Measurements from ENCODE around the gene KCNJ6. TPM values are rescaled to one million over a fixed set of nuclear protein-coding genes. Genes with fewer than 3 reads are reported as not detected.

The KCNJ6 gene
- total RNA-seq, 1 experiment from 2014 or later: not detected

DNA sequence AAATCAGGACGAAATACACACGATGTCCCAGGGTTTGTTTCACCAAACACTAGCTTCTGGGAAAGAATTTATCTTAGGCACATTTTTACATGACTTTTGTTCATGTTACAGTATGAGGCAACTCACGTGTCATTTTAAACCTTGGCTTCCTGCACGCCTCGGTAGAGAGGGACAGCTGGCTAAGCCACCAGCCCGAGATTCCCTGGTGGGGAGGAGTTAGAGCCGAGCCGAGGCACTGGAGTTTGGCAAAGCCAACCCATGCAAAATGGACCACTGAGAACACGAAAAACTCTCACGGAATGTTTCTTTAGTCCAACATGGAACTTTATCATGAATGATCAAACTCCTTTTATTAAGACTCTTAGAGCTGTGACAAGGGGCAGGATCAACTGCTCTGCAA lies 309.7 kb downstream of the KCNJ6 start:
- ATAC-seq (no peak), DNase-seq (ENCODE audit: low read depth, low spot score) (no peak)
- H3K4me2 ChIP-seq (ENCODE audit: low read length): no peak overlapping the region
- no peaks in the 10 kb centered on the region for H4K20me1 ChIP-seq (ENCODE audit: insufficient read depth)
- H3K9me2 ChIP-seq (ENCODE audit: insufficient read depth): no peaks in the 10 kb centered on the region
- no peaks in the 10 kb centered on the region for H3K79me2 ChIP-seq (ENCODE audit: insufficient read depth, low read length)
- no peak overlapping the region for H3K4me3 ChIP-seq (replicated peaks in 1 of 2; ENCODE audit: low read depth in 1 of 2, low read length in 2 of 2)
- H3K27ac ChIP-seq (ENCODE audit: low read depth, low read length): no peak overlapping the region
- no peaks in the 10 kb centered on the region for H3K4me1 ChIP-seq (ENCODE audit: control insufficient read depth in 1 of 2, insufficient read depth in 2 of 2, low read length in 2 of 2)
- no TSS peak for BruUV-seq (replicated peaks)
- no peak overlapping the region for H3K9ac ChIP-seq (ENCODE audit: low read length)
- H3K27me3 ChIP-seq (ENCODE audit: insufficient read depth, low read length): peaks cover 4% of the 10 kb centered on the region; the same call in 1 of the 2 replicates
- ChIA-PET RAD21 (ENCODE audit: low non-redundant PET in 1 of 2, low total read pairs in 2 of 2, uncharacterized antibody in 2 of 2, unreplicated experiment in 2 of 2) (no interaction called here), CTCF (no interaction called here), POLR2A (no interaction called here)
- intact Hi-C loops (cut with micrococcal nuclease): no loop called here
- no peak overlapping the region for H2AFZ ChIP-seq (ENCODE audit: low read depth, low read length, poor library complexity, severe bottlenecking)
- H3K9me3 ChIP-seq (ENCODE audit: control insufficient read depth in 1 of 2, insufficient read depth in 1 of 2, low read depth in 1 of 2, low read length in 2 of 2): no peaks in the 10 kb centered on the region; a peak in 1 of 4 replicates
- H3K36me3 ChIP-seq (ENCODE audit: control insufficient read depth in 1 of 2, insufficient read depth in 2 of 2, low read length in 2 of 2): no peaks in the 10 kb centered on the region
- TF ChIP-seq, protein P1, sequence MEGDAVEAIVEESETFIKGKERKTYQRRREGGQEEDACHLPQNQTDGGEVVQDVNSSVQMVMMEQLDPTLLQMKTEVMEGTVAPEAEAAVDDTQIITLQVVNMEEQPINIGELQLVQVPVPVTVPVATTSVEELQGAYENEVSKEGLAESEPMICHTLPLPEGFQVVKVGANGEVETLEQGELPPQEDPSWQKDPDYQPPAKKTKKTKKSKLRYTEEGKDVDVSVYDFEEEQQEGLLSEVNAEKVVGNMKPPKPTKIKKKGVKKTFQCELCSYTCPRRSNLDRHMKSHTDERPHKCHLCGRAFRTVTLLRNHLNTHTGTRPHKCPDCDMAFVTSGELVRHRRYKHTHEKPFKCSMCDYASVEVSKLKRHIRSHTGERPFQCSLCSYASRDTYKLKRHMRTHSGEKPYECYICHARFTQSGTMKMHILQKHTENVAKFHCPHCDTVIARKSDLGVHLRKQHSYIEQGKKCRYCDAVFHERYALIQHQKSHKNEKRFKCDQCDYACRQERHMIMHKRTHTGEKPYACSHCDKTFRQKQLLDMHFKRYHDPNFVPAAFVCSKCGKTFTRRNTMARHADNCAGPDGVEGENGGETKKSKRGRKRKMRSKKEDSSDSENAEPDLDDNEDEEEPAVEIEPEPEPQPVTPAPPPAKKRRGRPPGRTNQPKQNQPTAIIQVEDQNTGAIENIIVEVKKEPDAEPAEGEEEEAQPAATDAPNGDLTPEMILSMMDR (IDR thresholded peaks at IDR 0.05 in 2 of 3, conservative IDR thresholded peaks at IDR 0.05 in 1 of 3; ENCODE audit: borderline replicate concordance in 1 of 3, insufficient read depth in 1 of 3, low read depth in 2 of 3, low read length in 2 of 3): no peak

- H3K27ac ChIP-seq (ENCODE audit: low read depth, low read length): no peak overlapping the region
- POLR2A ChIA-PET: no interaction called here
- H3K27me3 ChIP-seq (ENCODE audit: insufficient read depth, low read length): peaks cover 4% of the 10 kb centered on the region; the same call in 1 of the 2 replicates
- no peaks in the 10 kb centered on the region; a peak in 1 of 4 replicates for H3K9me3 ChIP-seq (ENCODE audit: control insufficient read depth in 1 of 2, insufficient read depth in 1 of 2, low read depth in 1 of 2, low read length in 2 of 2)
- H3K4me2 ChIP-seq (ENCODE audit: low read length): no peak overlapping the region
- ATAC-seq (no peak), DNase-seq (ENCODE audit: low read depth, low spot score) (no peak)
- H3K9ac ChIP-seq (ENCODE audit: low read length): no peak overlapping the region
- RAD21 ChIA-PET (ENCODE audit: low non-redundant PET in 1 of 2, low total read pairs in 2 of 2, uncharacterized antibody in 2 of 2, unreplicated experiment in 2 of 2): no interaction called here
- TF ChIP-seq REST (IDR thresholded peaks at IDR 0.05; ENCODE audit: low read depth) (no peak), RAD21 (IDR thresholded peaks at IDR 0.05; ENCODE audit: low read depth) (no peak), EZH2 (IDR thresholded peaks at IDR 0.05) (no peak), JUND (IDR thresholded peaks at IDR 0.05) (no peak), EZH2phosphoT487 (IDR thresholded peaks at IDR 0.05; ENCODE audit: borderline replicate concordance) (no peak), CBX3 (IDR thresholded peaks at IDR 0.05; ENCODE audit: low read depth) (no peak), SIN3A (IDR thresholded peaks at IDR 0.05; ENCODE audit: low read depth) (no peak), TCF7L2 (IDR thresholded peaks at IDR 0.05; ENCODE audit: borderline replicate concordance, extremely low read depth, insufficient read depth, insufficient read length) (no peak), ZBTB33 (IDR thresholded peaks at IDR 0.05; ENCODE audit: extremely low read depth, insufficient replicate concordance, low read length) (no peak), POLR2A (IDR thresholded peaks at IDR 0.05; ENCODE audit: borderline replicate concordance, extremely low read depth, insufficient read depth, insufficient read length) (no peak)
- no peaks in the 10 kb centered on the region for H3K4me1 ChIP-seq (ENCODE audit: control insufficient read depth in 1 of 2, insufficient read depth in 2 of 2, low read length in 2 of 2)
- no peaks in the 10 kb centered on the region for H3K9me2 ChIP-seq (ENCODE audit: insufficient read depth)
- intact Hi-C loops (cut with micrococcal nuclease): no loop called here
- CTCF ChIA-PET: no interaction called here
- H4K20me1 ChIP-seq (ENCODE audit: insufficient read depth): no peaks in the 10 kb centered on the region
- H3K79me2 ChIP-seq (ENCODE audit: insufficient read depth, low read length): no peaks in the 10 kb centered on the region
- no peak overlapping the region for H3K4me3 ChIP-seq (replicated peaks in 1 of 2; ENCODE audit: low read depth in 1 of 2, low read length in 2 of 2)
- no peaks in the 10 kb centered on the region for H3K36me3 ChIP-seq (ENCODE audit: control insufficient read depth in 1 of 2, insufficient read depth in 2 of 2, low read length in 2 of 2)
- no TSS peak for BruUV-seq (replicated peaks)
- no peak overlapping the region for H2AFZ ChIP-seq (ENCODE audit: low read depth, low read length, poor library complexity, severe bottlenecking)
These were observed 311.3 kb downstream of the KCNJ6 start for GRCh38 chr21:37605006-37605405.

Data from HCT116 (cell line).